Activated T-helper 17 cell treated with anti-CD3 and anti-CD28 coated beads, Interleukin-2, amount 50 U/mL, for 72 hours (primary cell): ENCODE data around the gene NOP53. TPM values are rescaled to one million over a fixed set of nuclear protein-coding genes. Genes with fewer than 3 reads are reported as not detected.
"Not testable (repeated sequence)": the region's sequence is repeated elsewhere in the genome, so short reads cannot be mapped to it uniquely, and the experiment has no call there.

Experiments used
- ATAC-seq: fragments of 150-1000 bp; cut with Tn5 transposase; replicated peaks from 2 replicates; pipeline ENCODE4 v1.10.0; 2021; ENCODE audit warnings: mild to moderate bottlenecking, moderate library complexity
- H3K27ac Mint-ChIP-seq: one replicate; pipeline ENCODE4 v1.8.0; 2022; ENCODE audit warnings: mixed read lengths
- H3K27me3 Mint-ChIP-seq: one replicate; pipeline ENCODE4 v1.8.0; 2022; ENCODE audit warnings: mixed read lengths
- H3K36me3 Mint-ChIP-seq: one replicate; pipeline ENCODE4 v1.8.0; 2022; ENCODE audit warnings: low read depth, mild to moderate bottlenecking, mixed read lengths
- H3K4me1 Mint-ChIP-seq: one replicate; pipeline ENCODE4 v1.8.0; 2022; ENCODE audit warnings: mixed read lengths
- H3K4me3 Mint-ChIP-seq: one replicate; pipeline ENCODE4 v1.8.0; 2022; ENCODE audit warnings: mild to moderate bottlenecking, mixed read lengths
- H3K9me3 Mint-ChIP-seq: one replicate; pipeline ENCODE4 v1.8.0; 2022; ENCODE audit warnings: mixed read lengths
- total RNA-seq, 2 donors: library from RNA; stranded (reverse); gene quantifications; one replicate each; pipeline ENCODE4 v1.2.3, GENCODE V29; 2022

NOP53 gene
- total RNA-seq, 2 donors from 2014 or later: 274 to 467 TPM

DNA sequence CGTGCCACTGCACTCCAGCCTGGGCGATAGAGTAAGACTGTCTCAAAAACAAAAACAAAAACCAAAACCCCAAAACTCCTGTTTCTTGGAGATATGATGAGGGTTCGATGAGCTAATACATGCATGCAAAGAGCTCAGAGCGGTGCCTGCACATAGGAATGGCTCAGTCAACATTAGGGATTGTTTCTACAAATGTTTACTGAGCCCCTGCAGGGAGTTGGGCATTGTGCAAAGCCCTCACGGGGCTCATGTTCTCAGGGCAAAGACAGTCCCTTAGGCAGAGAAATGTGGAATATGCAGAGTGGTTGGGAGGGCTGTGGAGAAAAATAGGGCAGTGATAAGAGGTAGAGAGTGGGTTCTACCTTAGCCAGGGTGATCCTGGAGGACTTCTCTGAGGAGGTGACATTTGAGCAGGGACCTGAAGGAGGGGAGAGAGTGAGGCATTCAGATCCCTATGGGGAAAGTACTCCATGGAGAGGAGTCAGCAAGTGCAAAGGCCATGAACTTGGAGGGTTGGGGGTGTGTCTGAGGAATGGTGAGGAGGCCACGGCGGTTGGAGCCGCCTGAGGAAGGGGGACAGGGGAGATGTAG lies 33.6 kb upstream of the NOP53 start:
- Mint-ChIP-seq H3K27ac (peak overlapping the region; percentile 39), H3K4me3 (no peak overlapping the region)

DNA sequence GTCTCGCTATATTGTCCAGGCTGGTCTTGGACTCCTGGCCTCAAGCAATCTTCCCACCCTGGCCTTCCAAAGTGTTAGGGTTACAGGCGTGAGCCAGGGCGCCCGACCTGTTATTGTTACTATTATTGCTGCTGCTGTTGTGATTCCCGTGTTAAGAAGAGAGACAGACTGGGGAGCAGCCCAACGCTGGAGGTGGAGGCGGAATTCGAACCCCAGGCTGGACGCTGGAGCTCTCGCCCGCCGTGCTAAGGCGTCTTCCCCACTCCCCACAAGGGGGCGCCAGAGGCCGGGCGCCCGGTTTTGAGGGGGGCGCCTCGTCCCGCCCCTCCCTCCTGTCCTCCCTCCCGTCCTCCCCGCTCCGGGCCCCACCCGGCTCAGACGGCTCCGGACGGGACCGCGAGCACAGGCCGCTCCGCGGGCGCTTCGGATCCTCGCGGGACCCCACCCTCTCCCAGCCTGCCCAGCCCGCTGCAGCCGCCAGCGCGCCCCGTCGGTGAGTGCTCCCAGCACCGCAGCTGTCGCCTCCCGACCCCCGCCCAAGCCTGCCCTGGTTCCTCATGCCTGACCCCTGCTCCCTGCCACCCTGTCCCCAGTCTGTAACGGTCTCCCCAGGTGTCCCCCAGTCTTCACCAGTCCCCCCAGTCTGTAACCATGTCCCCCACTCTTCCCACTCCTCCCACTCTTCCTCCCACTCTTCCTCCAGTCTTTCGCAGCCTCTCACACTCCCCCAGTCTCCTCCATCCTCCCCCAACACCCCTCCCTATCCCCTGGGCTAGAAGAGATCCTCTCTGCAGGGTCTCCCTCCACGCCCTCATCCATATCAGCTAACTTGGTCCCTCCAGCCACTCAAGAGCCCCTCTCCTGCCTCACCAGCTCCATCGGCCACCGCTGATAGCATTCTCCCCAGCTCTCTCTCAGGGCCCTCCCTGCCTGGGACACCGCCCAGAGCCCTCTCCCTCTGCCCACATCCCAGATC lies 32.0 kb upstream of the NOP53 start, which contains the start of gene EHD2:
Gene EHD2, plus strand, starts transcription at position 377 of the 976 bp plus-strand sequence. CDS start 3,191 bp downstream, outside the sequence.
- Mint-ChIP-seq H3K9me3 (no peaks in the 10 kb centered on the region), H3K36me3 (no peaks in the 10 kb centered on the region), H3K27me3 (peaks cover 24% of the 10 kb centered on the region), H3K4me1 (peaks cover 4% of the 10 kb centered on the region), H3K27ac (peak within 1 kb of the TSS; percentile 36), H3K4me3 (peak within 1 kb of the TSS; percentile 62)
- ATAC-seq: peak; percentile 85

More for the DNA sequence above, 33.6 kb upstream of the NOP53 start:
- H3K4me1 Mint-ChIP-seq: peaks cover 4% of the 10 kb centered on the region
- H3K36me3 Mint-ChIP-seq: no peaks in the 10 kb centered on the region
- peaks cover 19% of the 10 kb centered on the region for H3K27me3 Mint-ChIP-seq
- no peaks in the 10 kb centered on the region for H3K9me3 Mint-ChIP-seq
- no peak for ATAC-seq

DNA sequence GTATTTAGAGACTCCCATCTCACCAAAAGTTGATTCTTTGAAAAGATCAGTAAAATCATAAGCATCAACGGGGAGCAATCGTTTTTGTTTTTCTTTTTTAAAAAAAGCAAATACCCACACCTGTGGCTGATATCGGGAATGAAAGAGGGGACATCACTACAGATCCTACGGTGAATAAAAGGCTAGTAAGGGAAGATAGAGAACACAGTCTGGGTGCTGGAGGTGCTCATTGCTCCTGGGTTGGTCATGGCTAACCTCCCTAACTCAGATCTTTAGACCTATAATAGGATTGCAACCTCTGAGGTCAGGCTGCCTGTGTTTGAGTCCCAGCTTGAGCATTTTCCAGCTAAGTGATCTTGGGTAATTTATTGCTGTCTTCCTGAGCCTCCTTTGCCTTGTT lies 31.0 kb upstream of the NOP53 start:
- Mint-ChIP-seq H3K4me3 (peak overlapping the region; percentile 62), H3K27me3 (peaks cover 24% of the 10 kb centered on the region), H3K36me3 (no peaks in the 10 kb centered on the region), H3K4me1 (peaks cover 4% of the 10 kb centered on the region), H3K27ac (peak overlapping the region; percentile 36), H3K9me3 (no peaks in the 10 kb centered on the region)
- ATAC-seq: no peak

DNA sequence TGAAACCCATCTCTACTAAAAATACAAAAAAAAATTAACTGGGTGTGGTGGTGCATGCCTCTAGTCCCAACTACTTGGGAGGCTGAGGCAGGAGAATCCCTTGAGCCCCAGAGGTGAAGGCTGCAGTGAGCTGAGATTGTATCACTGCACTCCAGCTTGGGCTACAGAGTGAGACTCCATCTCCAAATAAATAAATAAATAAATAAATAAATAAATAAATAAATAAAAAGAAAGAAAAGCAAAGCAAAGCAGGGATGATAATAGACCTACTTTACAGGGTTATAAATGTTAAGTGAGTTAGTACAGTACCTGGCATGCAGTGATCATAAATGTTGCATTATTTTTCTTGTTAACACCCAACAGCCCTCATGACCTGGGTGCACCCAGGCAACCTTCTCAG lies 30.5 kb upstream of the NOP53 start:
- H3K27me3 Mint-ChIP-seq: peaks cover 24% of the 10 kb centered on the region
- not testable (repeated sequence) for ATAC-seq, H3K4me1 Mint-ChIP-seq, H3K4me3 Mint-ChIP-seq, H3K9me3 Mint-ChIP-seq, H3K36me3 Mint-ChIP-seq, H3K27ac Mint-ChIP-seq

DNA sequence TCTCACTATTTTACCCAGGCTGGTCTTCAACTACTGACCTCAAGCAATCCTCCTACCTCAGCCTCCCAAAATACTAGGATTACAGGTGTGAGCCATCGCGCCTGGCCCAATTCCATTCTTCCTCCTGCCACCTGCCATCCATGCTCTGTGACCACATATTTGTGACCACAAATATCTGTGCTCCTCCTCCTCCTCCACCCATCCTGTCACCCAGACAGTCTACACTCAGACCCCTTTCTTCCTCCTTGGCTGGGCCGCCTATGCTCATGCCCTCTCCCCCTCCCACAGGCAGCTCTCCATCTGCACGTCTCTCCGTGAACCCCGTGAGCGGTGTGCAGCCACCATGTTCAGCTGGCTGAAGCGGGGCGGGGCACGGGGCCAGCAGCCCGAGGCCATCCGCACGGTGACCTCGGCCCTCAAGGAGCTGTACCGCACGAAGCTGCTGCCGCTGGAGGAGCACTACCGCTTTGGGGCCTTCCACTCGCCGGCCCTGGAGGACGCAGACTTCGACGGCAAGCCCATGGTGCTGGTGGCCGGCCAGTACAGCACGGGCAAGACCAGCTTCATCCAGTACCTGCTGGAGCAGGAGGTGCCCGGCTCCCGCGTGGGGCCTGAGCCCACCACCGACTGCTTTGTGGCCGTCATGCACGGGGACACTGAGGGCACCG lies 28.9 kb upstream of the NOP53 start:
- H3K4me3 Mint-ChIP-seq: no peak overlapping the region
- H3K27ac Mint-ChIP-seq: no peak overlapping the region
- peaks cover 4% of the 10 kb centered on the region for H3K4me1 Mint-ChIP-seq
- no peaks in the 10 kb centered on the region for H3K9me3 Mint-ChIP-seq
- peaks cover 30% of the 10 kb centered on the region for H3K27me3 Mint-ChIP-seq
- ATAC-seq: no peak
- H3K36me3 Mint-ChIP-seq: no peaks in the 10 kb centered on the region

DNA sequence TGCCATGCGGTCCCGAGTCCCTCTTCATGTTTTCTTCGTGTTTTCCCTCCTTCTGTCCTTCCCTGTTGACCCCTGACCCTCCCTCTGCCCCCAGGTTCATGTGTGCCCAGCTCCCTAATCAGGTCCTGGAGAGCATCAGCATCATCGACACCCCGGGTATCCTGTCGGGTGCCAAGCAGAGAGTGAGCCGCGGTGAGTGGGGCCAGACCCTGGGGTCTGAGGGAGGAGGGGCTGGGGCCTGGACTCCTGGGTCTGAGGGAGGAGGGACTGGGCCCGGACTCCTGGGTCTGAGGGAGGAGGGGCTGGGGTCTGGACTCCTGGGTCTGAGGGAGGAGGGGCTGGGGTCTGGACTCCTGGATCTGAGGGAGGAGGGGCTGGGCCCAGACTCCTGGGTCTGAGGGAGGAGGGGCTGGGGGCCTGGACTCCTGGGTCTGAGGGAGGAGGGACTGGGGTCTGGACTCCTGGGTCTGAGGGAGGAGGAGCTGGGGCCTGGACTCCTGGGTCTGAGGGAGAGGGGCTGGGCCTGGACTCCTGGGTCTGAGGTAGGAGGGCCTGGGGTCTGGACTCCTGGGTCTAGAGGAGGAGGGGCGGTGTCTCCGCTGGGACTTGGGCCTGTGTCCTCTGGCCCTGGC lies 26.8 kb upstream of the NOP53 start:
- H3K36me3 Mint-ChIP-seq, H3K4me1 Mint-ChIP-seq, H3K4me3 Mint-ChIP-seq, ATAC-seq, H3K9me3 Mint-ChIP-seq, H3K27ac Mint-ChIP-seq: not testable (repeated sequence)
- H3K27me3 Mint-ChIP-seq: peaks cover 26% of the 10 kb centered on the region

DNA sequence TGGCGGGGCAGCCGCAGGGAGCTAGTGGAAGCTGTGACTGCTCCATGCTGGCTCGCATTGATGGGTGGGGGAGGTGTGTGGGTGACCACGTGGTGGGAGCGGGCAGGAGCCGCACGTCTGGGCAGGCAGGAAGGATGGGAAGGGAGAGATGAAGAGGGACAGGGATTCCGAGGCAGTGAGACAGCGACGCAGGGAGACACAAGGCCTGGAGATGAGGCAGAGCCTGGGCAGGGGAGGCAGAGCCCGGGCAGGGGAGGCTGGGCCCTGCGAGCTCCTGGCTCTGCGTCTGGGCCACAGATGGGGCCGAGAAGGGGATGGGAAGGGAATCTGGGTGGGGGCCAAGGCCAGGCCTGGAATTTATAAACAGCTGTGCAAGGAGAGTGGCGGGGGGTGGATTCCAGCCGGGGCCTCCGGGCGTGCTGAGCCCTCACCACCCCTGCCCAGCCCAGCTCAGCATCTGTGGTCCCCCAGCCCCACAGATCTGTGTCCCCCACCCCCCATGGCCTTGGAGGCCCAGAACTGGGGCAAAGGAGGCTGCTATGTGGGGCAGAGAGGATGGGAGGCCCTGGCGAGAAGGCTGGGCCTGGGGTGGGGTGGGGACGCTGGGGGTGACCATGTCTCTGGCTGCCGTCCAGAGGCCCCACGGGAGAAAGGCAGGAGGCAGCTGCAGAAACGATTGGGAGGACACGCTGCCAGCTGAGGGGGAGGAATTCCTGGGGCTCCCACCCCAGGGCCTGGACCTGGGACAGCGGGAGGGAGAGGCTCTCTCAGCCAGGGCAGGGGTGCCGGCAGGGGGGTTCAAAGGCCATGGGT lies 26.1 kb upstream of the NOP53 start:
- no peak overlapping the region for H3K27ac Mint-ChIP-seq
- no peak for ATAC-seq
- H3K9me3 Mint-ChIP-seq: no peaks in the 10 kb centered on the region
- peaks cover 20% of the 10 kb centered on the region for H3K27me3 Mint-ChIP-seq
- no peaks in the 10 kb centered on the region for H3K36me3 Mint-ChIP-seq
- no peak overlapping the region for H3K4me3 Mint-ChIP-seq
- H3K4me1 Mint-ChIP-seq: no peaks in the 10 kb centered on the region

DNA sequence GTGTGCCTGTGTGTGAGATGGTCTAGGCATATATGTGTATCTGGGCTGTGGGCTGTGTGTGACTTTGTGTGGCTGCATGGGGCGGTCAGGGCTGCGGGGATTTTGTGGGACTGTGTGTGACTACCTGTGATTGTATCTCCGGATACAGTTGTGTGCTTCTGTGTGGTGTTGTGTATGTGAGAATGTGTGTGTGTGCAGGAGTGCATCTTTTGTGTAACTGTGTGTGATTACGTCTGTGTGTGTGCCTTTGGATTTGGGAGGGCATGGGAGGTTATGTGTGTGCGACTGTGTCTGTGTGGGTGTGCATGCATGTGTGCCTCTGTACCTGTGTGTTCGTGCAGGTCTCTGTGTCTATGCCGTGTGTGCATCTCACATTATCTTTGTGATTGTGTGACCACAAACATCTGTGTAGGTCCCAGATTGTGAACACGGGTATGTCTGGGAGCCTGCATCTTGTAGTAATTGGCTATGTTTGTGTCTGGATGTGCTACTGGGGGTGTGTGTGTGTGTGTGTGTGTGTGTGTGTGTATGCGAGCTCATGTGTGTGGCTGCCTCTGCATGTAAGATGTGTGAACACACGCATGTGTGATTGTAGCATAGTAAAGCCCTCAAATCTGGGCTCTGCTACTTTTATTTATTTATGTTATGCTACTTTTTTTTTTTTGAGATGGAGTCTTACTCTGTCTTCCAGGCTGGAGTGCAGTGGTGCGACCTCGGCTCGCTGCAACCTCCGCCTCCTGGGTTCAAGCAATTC lies 24.5 kb upstream of the NOP53 start:
- Mint-ChIP-seq H3K27ac (no peak overlapping the region), H3K4me3 (no peak overlapping the region), H3K9me3 (no peaks in the 10 kb centered on the region), H3K4me1 (no peaks in the 10 kb centered on the region), H3K27me3 (peaks cover 21% of the 10 kb centered on the region), H3K36me3 (no peaks in the 10 kb centered on the region)
- no peak for ATAC-seq

DNA sequence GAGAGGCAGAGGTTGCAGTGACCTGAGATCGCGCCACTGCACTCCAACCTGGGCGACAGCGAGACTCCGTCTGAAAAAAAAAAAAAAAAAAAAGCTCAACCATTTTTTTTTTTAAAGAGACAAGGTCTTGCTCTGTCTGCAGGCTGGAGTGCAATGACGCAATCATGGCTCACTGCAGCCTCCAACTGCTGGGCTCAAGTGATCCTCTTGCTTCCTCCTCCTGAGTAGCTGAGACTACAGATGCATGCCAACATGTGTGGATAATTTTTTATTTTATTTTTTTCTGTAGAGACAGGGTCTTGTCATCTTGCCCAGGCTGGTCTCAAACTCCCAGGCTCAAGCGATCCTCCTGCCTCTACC lies 21.8 kb upstream of the NOP53 start:
- H3K4me1 Mint-ChIP-seq: no peaks in the 10 kb centered on the region
- peak overlapping the region; percentile 43 for H3K4me3 Mint-ChIP-seq
- peaks cover 18% of the 10 kb centered on the region for H3K27me3 Mint-ChIP-seq
- H3K27ac Mint-ChIP-seq: peak overlapping the region; percentile 71
- peak; percentile 66 for ATAC-seq
- H3K9me3 Mint-ChIP-seq: no peaks in the 10 kb centered on the region
- H3K36me3 Mint-ChIP-seq: no peaks in the 10 kb centered on the region

DNA sequence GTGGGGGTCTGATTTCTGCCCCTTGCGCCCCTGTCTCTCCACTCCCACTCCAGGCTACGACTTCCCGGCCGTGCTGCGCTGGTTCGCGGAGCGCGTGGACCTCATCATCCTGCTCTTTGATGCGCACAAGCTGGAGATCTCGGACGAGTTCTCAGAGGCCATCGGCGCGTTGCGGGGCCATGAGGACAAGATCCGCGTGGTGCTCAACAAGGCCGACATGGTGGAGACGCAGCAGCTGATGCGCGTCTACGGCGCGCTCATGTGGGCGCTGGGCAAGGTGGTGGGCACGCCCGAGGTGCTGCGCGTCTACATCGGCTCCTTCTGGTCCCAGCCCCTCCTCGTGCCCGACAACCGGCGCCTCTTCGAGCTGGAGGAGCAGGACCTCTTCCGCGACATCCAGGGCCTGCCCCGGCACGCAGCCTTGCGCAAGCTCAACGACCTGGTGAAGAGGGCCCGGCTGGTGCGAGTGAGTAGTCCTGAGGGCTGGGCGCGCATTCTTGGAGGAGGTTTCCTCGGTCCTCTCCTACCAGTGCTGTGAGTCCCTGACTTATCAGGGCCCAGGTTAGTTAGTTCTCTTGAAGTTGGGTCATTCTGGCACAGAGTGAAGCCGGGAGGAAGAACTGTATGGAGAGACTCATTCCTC lies 19.5 kb upstream of the NOP53 start:
- Mint-ChIP-seq H3K9me3 (no peaks in the 10 kb centered on the region), H3K36me3 (no peaks in the 10 kb centered on the region), H3K27ac (no peak overlapping the region), H3K27me3 (peaks cover 31% of the 10 kb centered on the region), H3K4me3 (no peak overlapping the region), H3K4me1 (peaks cover 10% of the 10 kb centered on the region)
- no peak for ATAC-seq

DNA sequence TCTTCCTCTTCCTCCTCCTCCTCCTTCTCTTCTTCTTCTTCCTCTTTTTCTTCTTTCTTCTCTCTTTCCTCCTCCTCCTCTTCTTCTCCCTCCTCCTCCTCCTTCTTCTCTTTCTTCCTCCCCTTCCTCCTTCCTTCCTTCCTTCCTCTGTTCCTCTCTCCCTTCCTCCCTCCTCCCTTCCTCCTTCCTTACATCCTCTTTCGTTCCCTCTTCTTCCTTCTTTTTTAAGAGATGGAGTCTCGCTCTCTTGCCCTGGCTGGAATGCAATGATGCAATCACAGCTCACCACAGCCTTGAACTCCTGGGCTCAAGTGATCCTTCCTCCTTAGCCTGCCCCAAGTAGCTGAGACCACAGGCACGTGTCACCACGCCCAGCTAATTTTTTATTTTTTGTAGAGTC lies 18.9 kb upstream of the NOP53 start:
- no peak for ATAC-seq
- Mint-ChIP-seq H3K4me1 (peaks cover 10% of the 10 kb centered on the region), H3K27ac (no peak overlapping the region), H3K36me3 (no peaks in the 10 kb centered on the region), H3K4me3 (no peak overlapping the region), H3K9me3 (no peaks in the 10 kb centered on the region), H3K27me3 (peaks cover 33% of the 10 kb centered on the region)

DNA sequence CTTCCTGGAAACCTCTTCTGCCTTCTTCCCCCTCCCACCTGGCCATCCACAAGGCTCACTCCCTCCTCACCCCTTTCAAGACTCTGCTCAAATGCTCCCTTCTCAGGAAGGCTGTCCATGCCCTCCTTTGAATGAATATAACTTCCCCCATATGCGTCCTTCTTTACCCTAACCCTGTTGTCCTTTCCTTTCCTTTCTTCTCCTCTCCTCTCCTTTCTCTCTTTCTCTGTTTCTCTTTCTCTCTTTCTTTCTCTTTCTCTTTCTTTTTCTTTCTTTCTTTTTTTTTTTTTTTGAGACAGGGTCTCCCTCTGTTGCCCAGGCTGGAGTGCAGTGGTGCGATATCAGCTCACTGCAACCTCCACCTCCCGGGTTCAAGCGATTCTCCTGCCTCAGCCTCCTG lies 17.1 kb upstream of the NOP53 start:
- Mint-ChIP-seq H3K4me3 (peak overlapping the region; percentile 3), H3K4me1 (peaks cover 10% of the 10 kb centered on the region), H3K27me3 (peaks cover 29% of the 10 kb centered on the region)
- not testable (repeated sequence) for ATAC-seq, H3K27ac Mint-ChIP-seq, H3K9me3 Mint-ChIP-seq, H3K36me3 Mint-ChIP-seq

DNA sequence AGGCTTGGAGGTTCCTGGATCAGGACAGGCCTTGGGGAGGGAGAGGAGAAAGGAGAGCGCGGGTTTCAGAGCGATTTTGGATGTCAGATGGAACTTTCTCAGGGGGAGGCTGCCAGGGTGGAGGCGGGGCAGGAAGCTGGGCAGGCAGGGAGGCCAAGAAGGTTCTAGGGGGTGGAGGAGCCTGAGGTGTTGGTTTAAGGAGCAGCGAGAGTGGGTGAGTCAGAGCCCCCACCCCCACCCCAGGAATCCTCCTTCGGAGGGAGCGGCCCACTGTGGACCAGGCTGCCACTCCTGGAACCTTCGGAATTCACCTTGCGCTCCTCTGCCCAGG lies 15.9 kb upstream of the NOP53 start:
- H3K36me3 Mint-ChIP-seq: no peaks in the 10 kb centered on the region
- peaks cover 10% of the 10 kb centered on the region for H3K4me1 Mint-ChIP-seq
- peaks cover 29% of the 10 kb centered on the region for H3K27me3 Mint-ChIP-seq
- H3K9me3 Mint-ChIP-seq: no peaks in the 10 kb centered on the region
- peak overlapping the region; percentile 68 for H3K4me3 Mint-ChIP-seq
- H3K27ac Mint-ChIP-seq: peak overlapping the region; percentile 54
- peak; percentile 79 for ATAC-seq
